Medulla oblongata (tissue), 1 donor: ENCODE measurements around the gene GNG7.
A peak's percentile ranks its signal among the peaks of the same experiment; 100 is the strongest.
"Not testable (repeated sequence)": the region's sequence is repeated elsewhere in the genome, so short reads cannot be mapped to it uniquely, and the experiment has no call there.

Experiments used
- DNase-seq: peaks from one replicate; pipeline ENCODE4 v3.0.0-alpha.2; 2015; ENCODE audit errors: extremely low spot score

The GNG7 gene

GRCh38 chr19:2643123-2643737, 59.3 kb downstream of the GNG7 start:
- DNase-seq, result not testable (repeated sequence)

GRCh38 chr19:2641332-2641698, 61.2 kb downstream of the GNG7 start:
- DNase-seq, result no peak

- DNase-seq, result no peak
These were observed 61.7 kb downstream of the GNG7 start for GRCh38 chr19:2640563-2641331.

- DNase-seq, result no peak
These were observed 62.5 kb downstream of the GNG7 start for GRCh38 chr19:2639999-2640398.

GRCh38 chr19:2638417-2638940, 64.0 kb downstream of the GNG7 start:
- DNase-seq, result no peak

- DNase-seq, result peak; percentile 63
These were observed 65.4 kb downstream of the GNG7 start for GRCh38 chr19:2636897-2637683.

- DNase-seq, result no peak
These were observed 66.2 kb downstream of the GNG7 start for GRCh38 chr19:2636141-2636896.

- DNase-seq, result no peak
These were observed 67.5 kb downstream of the GNG7 start for GRCh38 chr19:2634960-2635359.

- DNase-seq, result no peak
These were observed 68.1 kb downstream of the GNG7 start for GRCh38 chr19:2634228-2634951.

GRCh38 chr19:2633693-2634075, 68.8 kb downstream of the GNG7 start:
- no peak for DNase-seq

- DNase-seq, result no peak
These were observed 71.2 kb downstream of the GNG7 start for GRCh38 chr19:2631213-2631821.

- DNase-seq, result no peak
These were observed 72.0 kb downstream of the GNG7 start for GRCh38 chr19:2630352-2631001.

- DNase-seq, result peak; percentile 58
These were observed 72.8 kb downstream of the GNG7 start for GRCh38 chr19:2629491-2630351.

GRCh38 chr19:2628597-2628996, 73.9 kb downstream of the GNG7 start:
- DNase-seq, result no peak

GRCh38 chr19:2627855-2628254, 74.6 kb downstream of the GNG7 start:
- DNase-seq, result no peak

GRCh38 chr19:2627319-2627829, 75.1 kb downstream of the GNG7 start:
- DNase-seq, result peak; percentile 69

- peak; percentile 80 for DNase-seq
These were observed 77.1 kb downstream of the GNG7 start for GRCh38 chr19:2625434-2625833.

- DNase-seq, result peak; percentile 60
These were observed 77.9 kb downstream of the GNG7 start for GRCh38 chr19:2624537-2625091.

- no peak for DNase-seq
These were observed 78.7 kb downstream of the GNG7 start for GRCh38 chr19:2623798-2624197.
